Fibroblast of skin of scalp (primary cell): ENCODE measurements around the gene IRF5. TPM values are rescaled to one million over a fixed set of nuclear protein-coding genes. Genes with fewer than 3 reads are reported as not detected.

Experiments
- DNase-seq: peaks from one replicate; pipeline ENCODE4 v3.0.0-alpha.2; 2013
- polyA plus RNA-seq, 2 experiments: library from polyadenylated mRNA; unstranded; fragments of 120-200 nt; gene quantifications; one replicate each; pipeline ENCODE4 v1.2.1, GENCODE V29; 2013; ENCODE audit not compliant: insufficient read length in 2 of 2

IRF5 gene
- polyA plus RNA-seq (2013, experiment 1 of 2; ENCODE audit: insufficient read length), result 0.14 TPM
- 0.36 TPM for polyA plus RNA-seq (2013, experiment 2 of 2; ENCODE audit: insufficient read length)

GRCh38 chr7:128937647-128938543 lies at the start of gene IRF5:
Gene IRF5, plus strand, starts transcription at chr7:128937927. Its CDS starts 4,155 bp downstream, at chr7:128942082.
- no peak for DNase-seq

GRCh38 chr7:128888039-128888755 lies 49.5 kb upstream of the IRF5 start:
- no peak for DNase-seq

DNA sequence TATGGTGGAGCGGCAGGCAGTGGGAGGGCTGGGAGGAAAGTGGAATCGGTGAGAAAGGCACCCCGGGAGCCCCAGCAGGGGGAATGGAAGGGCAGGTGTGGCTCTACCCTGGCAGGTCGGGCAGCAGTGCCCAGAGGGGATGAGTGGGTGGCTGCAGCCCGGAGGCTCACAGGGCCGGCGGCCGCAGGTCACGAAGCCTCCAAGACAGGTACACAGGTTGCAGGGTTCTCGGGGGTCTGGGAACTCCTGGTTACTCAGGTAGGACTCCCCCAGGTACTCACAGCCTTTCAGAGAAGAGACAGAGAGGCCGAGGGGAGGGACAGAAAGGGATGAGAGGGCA lies 49.0 kb upstream of the IRF5 start:
- DNase-seq, result no peak

- no peak for DNase-seq
Observed at GRCh38 chr7:128889121-128889520, 48.6 kb upstream of the IRF5 start.

- no peak for DNase-seq
Observed at GRCh38 chr7:128890306-128891109, 47.2 kb upstream of the IRF5 start.

GRCh38 chr7:128891110-128891941 lies 46.4 kb upstream of the IRF5 start:
- no peak for DNase-seq

GRCh38 chr7:128891942-128892269 lies 45.8 kb upstream of the IRF5 start:
- no peak for DNase-seq

- no peak for DNase-seq
Observed at GRCh38 chr7:128892521-128893250, 45.0 kb upstream of the IRF5 start.

DNA sequence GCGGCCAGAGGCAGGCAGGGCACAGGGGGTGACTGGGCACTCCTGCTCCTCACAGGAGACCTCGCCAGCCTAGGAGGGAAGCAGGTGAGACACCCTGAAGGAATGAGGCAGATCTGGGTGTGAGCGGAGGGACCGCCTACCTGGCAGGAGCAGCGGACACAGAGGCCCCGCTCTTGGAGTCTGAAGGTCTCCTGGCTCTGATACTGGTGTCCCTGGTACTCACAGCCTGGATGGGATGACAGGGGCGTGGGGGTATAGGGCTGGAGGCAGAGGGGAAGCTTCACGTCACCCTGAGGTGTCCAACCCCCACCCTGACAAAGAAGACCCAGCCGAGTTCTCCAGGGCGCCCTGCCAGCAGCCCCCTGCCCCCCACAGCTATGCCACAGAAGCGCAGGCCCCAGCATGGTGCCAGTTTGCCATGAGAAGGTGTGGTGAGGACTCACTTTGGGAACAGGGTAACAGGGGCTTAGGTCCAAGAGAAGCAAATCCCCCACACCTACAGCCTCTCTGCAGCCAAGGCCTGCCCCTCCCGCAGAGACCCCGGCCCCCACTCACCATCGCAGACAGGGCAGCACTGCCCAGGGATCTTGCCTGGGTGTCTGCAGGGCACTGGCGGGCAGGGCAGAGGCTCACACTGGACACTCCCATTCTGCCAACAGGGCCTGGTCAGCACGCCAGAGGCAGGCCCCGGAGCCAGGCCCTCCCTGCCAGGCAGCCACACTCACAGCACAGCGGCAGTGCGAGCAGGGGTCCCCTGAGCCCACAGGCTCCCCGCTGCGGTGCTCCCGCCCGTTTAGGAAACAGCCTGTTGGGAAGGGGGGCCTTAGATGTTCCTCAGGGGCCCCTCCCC lies 44.3 kb upstream of the IRF5 start:
- no peak for DNase-seq

GRCh38 chr7:128894101-128894440 lies 43.7 kb upstream of the IRF5 start:
- no peak for DNase-seq

DNA sequence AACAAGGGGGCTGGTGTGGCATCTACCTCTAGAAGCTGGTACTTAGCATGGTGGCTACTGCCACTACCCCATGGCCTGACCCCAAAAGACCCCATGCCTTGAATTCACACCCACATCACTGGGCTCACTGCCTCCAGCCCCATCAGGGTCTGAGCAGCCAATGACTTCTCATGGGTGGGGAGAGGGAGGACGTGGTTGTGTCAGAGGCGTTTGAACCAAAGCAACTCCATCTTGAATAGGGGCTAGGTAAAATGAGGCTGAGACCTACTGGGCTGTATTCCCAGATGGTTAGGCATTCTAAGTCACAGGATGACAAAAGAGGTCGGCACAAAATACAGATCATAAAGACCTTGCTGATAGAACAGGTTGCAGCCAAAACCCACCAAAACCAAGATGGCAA lies 42.4 kb upstream of the IRF5 start:
- DNase-seq, result no peak

GRCh38 chr7:128899392-128899791 lies 38.3 kb upstream of the IRF5 start:
- no peak for DNase-seq

- DNase-seq, result no peak
Observed at GRCh38 chr7:128900237-128900636, 37.5 kb upstream of the IRF5 start.

GRCh38 chr7:128902761-128903585 lies 34.8 kb upstream of the IRF5 start:
- DNase-seq, result no peak

GRCh38 chr7:128903621-128904361 lies 33.9 kb upstream of the IRF5 start:
- no peak for DNase-seq

GRCh38 chr7:128904381-128905197 lies 33.1 kb upstream of the IRF5 start:
- DNase-seq, result peak; percentile 53

DNA sequence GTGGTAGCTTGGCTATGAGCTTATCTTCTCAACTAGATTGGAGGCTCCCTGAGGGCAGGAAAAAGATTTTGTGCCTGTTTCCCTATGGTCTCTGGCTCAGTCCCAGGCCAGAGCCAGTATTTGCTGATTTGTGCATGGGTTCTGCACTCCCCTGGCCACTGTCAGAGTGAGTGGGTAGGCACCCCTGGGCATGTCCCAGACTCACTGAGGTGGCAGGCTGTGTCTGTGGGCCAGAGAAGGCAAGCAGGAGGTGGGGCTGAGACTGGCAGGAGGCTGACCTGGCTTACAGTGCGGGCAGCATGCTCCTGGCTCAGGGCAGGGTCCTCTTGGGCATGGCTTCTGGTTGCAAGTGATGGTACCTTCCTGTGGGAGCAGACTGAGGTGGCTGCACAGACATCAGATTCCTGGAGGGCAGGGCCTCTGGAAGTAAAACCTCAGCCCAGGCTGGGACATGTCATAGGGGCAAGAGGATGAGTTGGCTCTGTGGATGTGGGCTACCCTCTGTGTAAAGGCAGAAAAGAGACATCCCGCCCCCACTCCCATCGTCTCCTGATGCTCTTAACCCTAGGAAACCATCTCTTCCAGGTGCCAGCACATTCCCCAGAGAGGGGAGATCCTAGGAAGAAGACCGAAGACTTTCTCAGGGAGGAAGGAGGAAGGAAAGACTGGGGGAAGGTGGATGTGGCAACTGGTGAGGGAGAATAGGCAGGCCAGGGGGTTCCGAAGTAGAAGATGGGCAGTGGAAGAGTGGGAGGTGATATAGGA lies 31.5 kb upstream of the IRF5 start:
- no peak for DNase-seq
